Activated B cell treated with CpG ODN at 0.5 μM for 24 hours (primary cell): ENCODE measurements around the gene PCYT1B. TPM values are rescaled to one million over a fixed set of nuclear protein-coding genes. Genes with fewer than 3 reads are reported as not detected.

Experiments
- ATAC-seq: fragments of 200-7000 bp; cut with Tn5 transposase; one replicate; pipeline ENCODE4 v1.10.0; 2021; ENCODE audit warnings: low read depth, mild to moderate bottlenecking, moderate library complexity
- CTCF ChIA-PET: fragments of 350-600 bp; sonication (Branson Sonifier 250); formaldehyde crosslinking; loops from one replicate; lab custom pipeline; 2021; ENCODE audit warnings: antibody characterized with exemption; lab: Charles Lee
- POLR2A ChIA-PET: fragments of 350-600 bp; sonication (Branson Sonifier 250); formaldehyde crosslinking; loops from one replicate; lab custom pipeline; 2021; ENCODE audit warnings: antibody characterized with exemption; lab: Charles Lee
- DNase-seq: peaks from one replicate; pipeline ENCODE4 v3.0.0; 2022
- H3K27ac Mint-ChIP-seq: one replicate; pipeline ENCODE4 v1.8.0; 2020; ENCODE audit warnings: mixed read lengths
- H3K27me3 Mint-ChIP-seq: one replicate; pipeline ENCODE4 v1.8.0; 2021; ENCODE audit warnings: mixed read lengths
- H3K36me3 Mint-ChIP-seq: one replicate; pipeline ENCODE4 v1.8.0; 2021; ENCODE audit warnings: low read depth, mixed read lengths
- H3K4me1 Mint-ChIP-seq: one replicate; pipeline ENCODE4 v1.8.0; 2021; ENCODE audit warnings: mixed read lengths
- H3K4me3 Mint-ChIP-seq: one replicate; pipeline ENCODE4 v1.8.0; 2020; ENCODE audit warnings: mild to moderate bottlenecking, mixed read lengths
- H3K9me3 Mint-ChIP-seq: one replicate; pipeline ENCODE4 v1.8.0; 2020; ENCODE audit warnings: mixed read lengths
- intact Hi-C: fragments of 100-400 bp; cut with micrococcal nuclease; formaldehyde crosslinking; loops from one replicate; pipeline ENCODE4 v1.15.1; 2024
- total RNA-seq: library from RNA; stranded (reverse); gene quantifications from 2 replicates; pipeline ENCODE4 v1.2.3, GENCODE V29; 2022
- TF ChIP-seq, protein P1 (sequence below): fragments of 200-600 bp; IDR thresholded peaks from one replicate; pipeline ENCODE4 v1.8.0; 2022; ENCODE audit warnings: antibody characterized with exemption, mild to moderate bottlenecking

PCYT1B gene
- total RNA-seq, 1 donor from 2014 or later: not detected

DNA sequence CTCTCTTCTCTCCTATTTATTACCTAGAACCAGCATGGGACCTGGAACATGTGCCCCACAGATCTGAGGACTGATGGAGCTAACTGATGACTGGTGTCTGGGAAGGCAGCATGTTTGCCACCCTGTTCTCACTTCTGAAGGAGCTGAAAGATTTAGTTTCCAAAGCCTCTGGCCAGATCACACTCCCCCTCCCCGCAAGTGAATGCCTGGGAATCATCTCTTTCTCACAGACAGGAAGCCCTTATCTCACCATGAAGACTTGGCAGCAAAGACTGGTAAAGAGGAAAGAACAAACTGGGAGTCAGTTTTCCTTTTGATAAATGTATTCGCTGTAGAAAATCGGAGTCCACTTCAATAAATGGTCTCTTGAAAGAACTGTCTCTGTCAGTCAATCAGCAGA is 21.0 kb upstream of the PCYT1B start:
- no peaks in the 10 kb centered on the region for H3K36me3 Mint-ChIP-seq
- no peaks in the 10 kb centered on the region for H3K9me3 Mint-ChIP-seq
- POLR2A ChIA-PET: no interaction called here

DNA sequence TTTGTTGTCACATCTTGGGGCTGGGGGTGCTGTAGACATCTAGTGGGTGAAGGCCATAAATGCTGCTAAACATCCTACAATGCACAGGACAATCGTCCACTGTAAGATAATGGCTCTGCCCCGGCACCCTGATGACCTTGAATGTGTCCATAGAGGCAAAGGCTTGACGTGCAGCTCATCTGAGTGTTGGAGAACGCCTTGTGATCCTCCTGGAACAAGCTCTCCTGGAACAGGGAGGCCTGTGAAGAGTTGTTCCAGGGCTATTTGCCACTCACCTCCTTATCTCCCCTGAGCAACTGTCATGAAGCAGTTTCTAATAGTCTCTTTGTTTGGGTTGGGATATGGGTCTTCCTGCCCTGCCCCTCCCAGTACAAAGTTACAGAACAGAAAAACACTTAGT is 15.2 kb upstream of the PCYT1B start:
- Mint-ChIP-seq H3K27me3 (peaks cover 4% of the 10 kb centered on the region), H3K27ac (no peak overlapping the region), H3K36me3 (no peaks in the 10 kb centered on the region), H3K4me3 (no peak overlapping the region), H3K9me3 (no peaks in the 10 kb centered on the region), H3K4me1 (no peaks in the 10 kb centered on the region)
- no peak for ATAC-seq
- POLR2A ChIA-PET: no interaction called here
- TF ChIP-seq, protein P1, sequence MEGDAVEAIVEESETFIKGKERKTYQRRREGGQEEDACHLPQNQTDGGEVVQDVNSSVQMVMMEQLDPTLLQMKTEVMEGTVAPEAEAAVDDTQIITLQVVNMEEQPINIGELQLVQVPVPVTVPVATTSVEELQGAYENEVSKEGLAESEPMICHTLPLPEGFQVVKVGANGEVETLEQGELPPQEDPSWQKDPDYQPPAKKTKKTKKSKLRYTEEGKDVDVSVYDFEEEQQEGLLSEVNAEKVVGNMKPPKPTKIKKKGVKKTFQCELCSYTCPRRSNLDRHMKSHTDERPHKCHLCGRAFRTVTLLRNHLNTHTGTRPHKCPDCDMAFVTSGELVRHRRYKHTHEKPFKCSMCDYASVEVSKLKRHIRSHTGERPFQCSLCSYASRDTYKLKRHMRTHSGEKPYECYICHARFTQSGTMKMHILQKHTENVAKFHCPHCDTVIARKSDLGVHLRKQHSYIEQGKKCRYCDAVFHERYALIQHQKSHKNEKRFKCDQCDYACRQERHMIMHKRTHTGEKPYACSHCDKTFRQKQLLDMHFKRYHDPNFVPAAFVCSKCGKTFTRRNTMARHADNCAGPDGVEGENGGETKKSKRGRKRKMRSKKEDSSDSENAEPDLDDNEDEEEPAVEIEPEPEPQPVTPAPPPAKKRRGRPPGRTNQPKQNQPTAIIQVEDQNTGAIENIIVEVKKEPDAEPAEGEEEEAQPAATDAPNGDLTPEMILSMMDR: no peak
- intact Hi-C loops: no loop called here
- CTCF ChIA-PET: no interaction called here
- no peak for DNase-seq

More for the DNA sequence above, 21.0 kb upstream of the PCYT1B start:
- no peak overlapping the region for H3K4me3 Mint-ChIP-seq
- DNase-seq (no peak), ATAC-seq (no peak)
- intact Hi-C loops: no loop called here
- TF ChIP-seq, protein P1: no peak
- CTCF ChIA-PET: no interaction called here
- no peaks in the 10 kb centered on the region for H3K4me1 Mint-ChIP-seq
- H3K27me3 Mint-ChIP-seq: peaks cover 4% of the 10 kb centered on the region
- no peak overlapping the region for H3K27ac Mint-ChIP-seq

DNA sequence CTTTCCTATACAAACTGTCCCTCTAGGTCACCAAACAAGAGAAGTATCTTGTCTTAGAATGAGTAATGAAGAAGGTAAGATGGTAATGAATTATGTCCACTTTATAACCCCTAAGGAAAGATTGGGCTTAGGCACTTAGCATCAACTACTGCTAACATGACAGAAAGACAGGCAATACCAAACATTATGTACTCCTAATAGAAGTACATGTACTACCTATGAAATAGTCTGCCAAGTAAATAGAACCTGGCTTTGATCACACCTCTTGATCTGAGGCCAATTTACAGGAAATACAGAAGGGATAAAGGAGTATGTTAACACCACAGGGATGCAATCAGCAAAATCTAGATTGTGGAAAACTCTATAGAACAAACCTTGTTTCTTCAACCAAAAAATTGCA is 14.1 kb upstream of the PCYT1B start:
- intact Hi-C loops: no loop called here
- Mint-ChIP-seq H3K27me3 (no peaks in the 10 kb centered on the region), H3K27ac (no peak overlapping the region), H3K4me1 (no peaks in the 10 kb centered on the region), H3K4me3 (no peak overlapping the region), H3K9me3 (no peaks in the 10 kb centered on the region), H3K36me3 (no peaks in the 10 kb centered on the region)
- no peak for DNase-seq
- ChIA-PET CTCF (no interaction called here), POLR2A (no interaction called here)
- no peak for ATAC-seq
- TF ChIP-seq, protein P1: no peak

DNA sequence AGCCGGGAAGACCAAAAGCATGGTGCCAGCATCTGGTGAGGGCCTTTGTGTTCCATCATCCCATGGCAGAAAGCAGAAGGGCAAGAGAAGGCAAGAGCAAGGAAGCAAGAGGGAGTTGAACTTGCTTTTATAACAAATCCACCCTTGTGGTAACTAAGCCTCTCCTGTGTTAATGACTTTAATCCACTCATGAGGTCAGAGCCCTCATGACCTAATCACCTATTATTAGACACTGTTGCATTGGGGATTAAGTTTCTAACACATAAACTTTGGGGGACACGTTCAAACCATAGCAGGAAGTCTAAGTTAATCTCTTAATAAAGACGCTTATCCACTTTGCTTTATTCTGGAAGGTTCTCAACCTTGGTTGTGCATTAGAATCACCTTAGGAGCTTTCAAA is 12.5 kb upstream of the PCYT1B start:
- TF ChIP-seq, protein P1: no peak
- no peak overlapping the region for H3K4me3 Mint-ChIP-seq
- no peaks in the 10 kb centered on the region for H3K4me1 Mint-ChIP-seq
- H3K27me3 Mint-ChIP-seq: no peaks in the 10 kb centered on the region
- CTCF ChIA-PET: no interaction called here
- DNase-seq (no peak), ATAC-seq (no peak)
- no peak overlapping the region for H3K27ac Mint-ChIP-seq
- no peaks in the 10 kb centered on the region for H3K9me3 Mint-ChIP-seq
- H3K36me3 Mint-ChIP-seq: no peaks in the 10 kb centered on the region
- POLR2A ChIA-PET: no interaction called here
- intact Hi-C loops: no loop called here

DNA sequence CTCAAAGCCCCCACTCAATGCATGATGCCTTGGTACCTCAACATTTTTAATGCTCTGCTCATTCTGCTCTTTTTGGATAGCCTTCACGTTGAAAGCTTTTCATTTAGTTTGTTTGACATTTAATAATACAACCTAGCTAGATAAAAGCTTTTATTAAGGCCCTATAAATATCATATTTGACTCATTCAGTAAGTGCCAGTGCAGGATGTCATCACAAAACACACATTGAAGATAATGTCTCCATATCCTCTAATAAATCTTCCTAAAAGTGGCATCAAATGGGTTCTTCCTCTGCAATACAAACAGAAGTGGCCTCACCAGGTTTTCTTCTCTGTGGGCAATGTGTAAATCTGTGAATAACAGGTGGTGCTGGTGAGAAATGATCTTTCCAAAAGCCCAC is 12.0 kb upstream of the PCYT1B start:
- ATAC-seq: no peak
- no peaks in the 10 kb centered on the region for H3K4me1 Mint-ChIP-seq
- intact Hi-C loops: no loop called here
- ChIA-PET CTCF (no interaction called here), POLR2A (no interaction called here)
- DNase-seq: no peak
- no peaks in the 10 kb centered on the region for H3K27me3 Mint-ChIP-seq
- TF ChIP-seq, protein P1: no peak
- no peak overlapping the region for H3K4me3 Mint-ChIP-seq
- H3K36me3 Mint-ChIP-seq: no peaks in the 10 kb centered on the region
- H3K9me3 Mint-ChIP-seq: no peaks in the 10 kb centered on the region
- H3K27ac Mint-ChIP-seq: no peak overlapping the region
